HG03103 (cell line): ENCODE results near the gene THSD1.
A peak's percentile ranks its signal among the peaks of the same experiment; 100 is the strongest.

Experiments
- ATAC-seq: cut with Tn5 transposase; IDR thresholded peaks from one replicate; pipeline ENCODE4 v1.9.1; 2021; ENCODE audit warnings: low read depth; ENCODE audit not compliant: unreplicated experiment

The THSD1 gene, protein sequence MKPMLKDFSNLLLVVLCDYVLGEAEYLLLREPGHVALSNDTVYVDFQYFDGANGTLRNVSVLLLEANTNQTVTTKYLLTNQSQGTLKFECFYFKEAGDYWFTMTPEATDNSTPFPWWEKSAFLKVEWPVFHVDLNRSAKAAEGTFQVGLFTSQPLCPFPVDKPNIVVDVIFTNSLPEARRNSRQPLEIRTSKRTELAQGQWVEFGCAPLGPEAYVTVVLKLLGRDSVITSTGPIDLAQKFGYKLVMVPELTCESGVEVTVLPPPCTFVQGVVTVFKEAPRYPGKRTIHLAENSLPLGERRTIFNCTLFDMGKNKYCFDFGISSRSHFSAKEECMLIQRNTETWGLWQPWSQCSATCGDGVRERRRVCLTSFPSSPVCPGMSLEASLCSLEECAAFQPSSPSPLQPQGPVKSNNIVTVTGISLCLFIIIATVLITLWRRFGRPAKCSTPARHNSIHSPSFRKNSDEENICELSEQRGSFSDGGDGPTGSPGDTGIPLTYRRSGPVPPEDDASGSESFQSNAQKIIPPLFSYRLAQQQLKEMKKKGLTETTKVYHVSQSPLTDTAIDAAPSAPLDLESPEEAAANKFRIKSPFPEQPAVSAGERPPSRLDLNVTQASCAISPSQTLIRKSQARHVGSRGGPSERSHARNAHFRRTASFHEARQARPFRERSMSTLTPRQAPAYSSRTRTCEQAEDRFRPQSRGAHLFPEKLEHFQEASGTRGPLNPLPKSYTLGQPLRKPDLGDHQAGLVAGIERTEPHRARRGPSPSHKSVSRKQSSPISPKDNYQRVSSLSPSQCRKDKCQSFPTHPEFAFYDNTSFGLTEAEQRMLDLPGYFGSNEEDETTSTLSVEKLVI

DNA sequence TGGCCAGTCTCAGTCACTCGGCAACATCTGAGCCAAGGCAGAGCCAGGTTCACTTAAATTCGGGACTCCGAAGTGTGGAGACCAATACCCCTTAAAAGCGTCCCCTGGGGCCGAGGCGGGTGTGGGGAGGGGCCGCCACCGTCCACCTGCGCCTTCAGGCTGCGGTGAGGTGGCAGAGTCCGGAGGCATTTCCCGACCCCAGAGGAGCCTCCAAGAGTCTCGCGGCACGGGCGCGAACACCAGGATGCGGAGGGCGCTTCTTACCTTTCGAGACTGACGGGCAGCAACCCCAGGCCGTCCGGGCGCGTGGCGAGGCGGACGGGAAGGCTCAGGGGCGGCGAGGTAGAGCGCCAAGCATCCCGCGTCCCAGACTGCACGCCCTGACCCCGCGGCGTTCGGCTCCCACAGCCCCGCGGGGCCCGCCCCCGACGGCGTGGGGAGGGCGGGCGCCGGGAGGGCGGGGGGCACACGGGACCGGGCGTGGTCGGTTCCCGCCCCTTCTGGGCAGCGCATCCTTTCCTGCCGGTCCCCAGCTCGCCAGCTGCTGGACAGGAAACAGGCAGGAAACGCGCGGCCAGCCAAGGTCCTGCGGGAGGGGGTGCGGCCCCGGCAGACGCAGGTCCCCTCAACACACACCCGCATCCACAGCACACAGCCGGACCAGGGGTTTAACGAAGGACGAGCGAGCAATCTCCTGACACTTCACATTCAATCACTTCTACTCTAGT lies at the start of gene THSD1:
Gene THSD1 (minus strand): TSS at position 406 of the 728 bp plus-strand sequence. CDS start 3,572 bp downstream, outside the sequence.
- ATAC-seq = no peak

DNA sequence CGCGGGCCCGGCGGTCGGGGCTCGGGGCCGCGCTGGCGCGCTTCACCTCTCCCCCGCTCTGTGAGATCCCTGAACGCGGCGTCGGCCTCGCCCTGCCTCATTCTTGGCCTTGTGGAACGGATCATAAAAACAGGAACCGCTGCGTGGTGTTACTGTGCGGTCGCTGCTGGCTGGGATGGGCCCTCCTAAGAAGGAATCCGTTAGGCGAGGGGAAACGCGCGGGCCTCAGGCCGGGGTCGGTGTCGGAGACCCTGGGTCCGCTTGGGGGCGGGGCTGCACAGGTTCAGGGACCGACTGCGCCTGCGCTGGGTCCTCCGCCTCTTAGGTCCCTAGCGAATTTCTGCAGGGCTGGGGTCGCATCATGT lies 49.7 kb upstream of the THSD1 start:
- peak; percentile 25 for ATAC-seq

DNA sequence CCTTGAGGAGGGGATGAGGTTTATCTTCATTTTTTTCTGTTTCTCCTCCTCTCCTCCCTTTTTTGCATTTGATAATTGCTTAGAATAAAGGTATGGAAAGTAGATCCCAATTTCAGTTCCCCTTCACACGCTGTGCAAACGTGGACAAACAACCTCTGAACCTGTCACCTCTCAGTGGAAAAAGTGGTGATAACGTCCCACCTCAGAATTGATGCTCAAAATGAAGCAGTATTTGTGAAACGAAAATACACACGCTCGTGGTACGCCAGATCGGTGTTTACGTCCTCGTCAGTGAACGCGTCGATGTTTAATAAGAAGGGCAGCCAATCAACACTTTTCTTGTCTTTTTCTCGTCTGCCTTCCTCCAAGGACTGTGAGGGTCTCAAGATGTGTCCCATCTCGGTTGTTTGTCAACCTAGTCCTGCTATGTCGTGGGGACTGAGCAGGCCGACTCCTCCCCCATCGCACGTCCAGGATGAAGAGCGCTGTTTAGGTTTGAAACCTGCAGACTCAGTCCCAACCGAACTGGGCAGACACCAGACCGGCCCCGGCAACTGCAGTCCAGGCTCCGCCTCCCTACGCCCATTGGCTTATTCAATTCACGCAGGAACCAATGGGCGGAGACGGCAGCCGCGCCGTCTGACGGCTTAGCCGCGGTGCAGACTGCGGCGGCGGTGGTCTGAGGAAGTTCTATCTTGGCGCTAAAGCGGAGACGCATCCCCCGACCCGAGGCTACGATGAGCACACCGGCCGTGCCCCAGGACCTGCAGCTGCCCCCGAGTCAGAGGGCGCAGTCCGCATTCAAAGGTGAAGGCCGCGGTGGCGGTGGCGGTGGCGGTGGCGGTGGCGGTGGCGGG lies 49.1 kb upstream of the THSD1 start, which contains the start of gene CKAP2:
Gene CKAP2 (plus strand): TSS at position 659 of the 857 bp plus-strand sequence. CDS start 79 bp downstream, at position 738.
- ATAC-seq = peak; percentile 73

DNA sequence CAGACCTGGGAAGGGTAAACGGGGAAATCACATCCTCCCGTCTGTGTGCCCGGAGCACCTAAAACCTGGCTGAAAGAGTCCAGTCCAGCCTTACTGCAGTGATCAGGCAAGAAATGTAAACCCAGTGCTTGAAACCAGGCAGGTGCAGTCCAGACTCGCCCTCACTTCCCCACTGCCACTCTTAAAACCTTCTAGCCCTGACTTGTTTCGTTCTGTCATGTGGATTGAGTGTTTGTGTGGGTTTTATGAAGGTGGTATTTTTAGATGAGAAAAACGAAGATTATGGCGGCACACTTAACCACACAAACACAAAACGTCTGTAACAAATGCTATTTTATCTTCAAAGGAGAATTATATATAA lies 48.5 kb upstream of the THSD1 start:
- peak; percentile 25 for ATAC-seq

DNA sequence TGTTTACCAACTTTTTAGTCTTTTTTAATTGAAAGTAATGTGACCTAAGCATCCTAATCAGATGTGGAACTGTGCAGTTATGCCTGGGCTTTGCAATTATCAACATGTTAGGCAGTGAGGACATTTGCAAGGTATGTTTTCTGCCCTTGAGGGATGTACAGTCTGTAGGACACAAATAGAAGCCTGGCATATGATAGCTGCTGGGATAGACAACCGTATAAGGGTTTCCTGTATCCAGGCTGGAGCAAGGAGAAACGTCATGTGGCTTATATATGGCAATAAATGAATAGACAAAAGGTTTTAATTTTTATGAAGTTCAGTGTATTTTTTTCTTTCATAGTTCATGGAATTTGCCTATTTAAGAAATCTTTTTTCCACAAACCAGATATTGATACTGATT lies 46.5 kb upstream of the THSD1 start:
- no peak for ATAC-seq

DNA sequence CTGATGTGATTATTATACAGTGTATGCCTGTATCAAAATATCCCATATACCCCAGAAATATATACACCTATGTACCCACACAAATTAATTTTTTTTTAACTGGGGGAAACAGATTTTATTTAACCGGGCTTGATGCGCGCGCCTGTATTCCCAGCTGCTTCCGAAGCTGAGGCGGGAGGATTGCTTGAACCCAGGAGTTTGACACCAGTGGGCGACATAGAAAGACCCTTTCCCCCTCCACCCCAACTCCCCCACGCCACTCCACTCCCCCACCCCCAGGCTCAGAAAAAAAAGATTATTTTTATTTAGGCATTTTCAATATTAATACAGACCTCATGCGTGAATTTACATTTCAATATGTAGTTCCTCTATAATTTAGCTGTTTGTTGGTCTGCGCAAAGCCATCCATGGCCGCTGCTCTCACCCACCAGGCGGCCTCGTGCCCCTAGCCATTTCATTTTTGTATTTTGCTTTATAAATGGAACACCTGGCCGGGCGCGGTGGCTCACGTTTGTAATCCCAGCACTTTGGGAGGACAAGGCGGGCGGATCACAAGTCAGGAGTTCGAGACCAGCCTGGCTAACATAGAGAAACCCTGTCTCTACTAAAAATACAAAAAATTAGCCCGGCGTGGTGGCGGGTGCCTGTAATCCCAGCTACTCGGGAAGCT lies 45.3 kb upstream of the THSD1 start:
- no peak for ATAC-seq

DNA sequence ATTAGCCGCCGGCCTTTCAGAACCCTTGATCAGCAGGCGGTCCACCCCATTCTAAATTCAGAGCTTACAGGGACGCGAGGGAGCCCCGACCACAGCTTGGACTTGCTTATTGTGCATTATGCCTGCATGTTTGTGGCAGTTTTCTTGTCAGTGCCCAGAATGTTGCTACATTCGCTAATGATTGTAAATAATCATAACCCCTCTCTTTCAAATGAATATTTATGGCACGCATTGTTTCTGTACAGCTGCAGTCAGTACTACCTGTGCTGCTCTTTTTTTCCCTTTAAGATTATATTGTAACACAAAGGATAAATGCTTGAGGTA lies 44.8 kb upstream of the THSD1 start:
- no peak for ATAC-seq

DNA sequence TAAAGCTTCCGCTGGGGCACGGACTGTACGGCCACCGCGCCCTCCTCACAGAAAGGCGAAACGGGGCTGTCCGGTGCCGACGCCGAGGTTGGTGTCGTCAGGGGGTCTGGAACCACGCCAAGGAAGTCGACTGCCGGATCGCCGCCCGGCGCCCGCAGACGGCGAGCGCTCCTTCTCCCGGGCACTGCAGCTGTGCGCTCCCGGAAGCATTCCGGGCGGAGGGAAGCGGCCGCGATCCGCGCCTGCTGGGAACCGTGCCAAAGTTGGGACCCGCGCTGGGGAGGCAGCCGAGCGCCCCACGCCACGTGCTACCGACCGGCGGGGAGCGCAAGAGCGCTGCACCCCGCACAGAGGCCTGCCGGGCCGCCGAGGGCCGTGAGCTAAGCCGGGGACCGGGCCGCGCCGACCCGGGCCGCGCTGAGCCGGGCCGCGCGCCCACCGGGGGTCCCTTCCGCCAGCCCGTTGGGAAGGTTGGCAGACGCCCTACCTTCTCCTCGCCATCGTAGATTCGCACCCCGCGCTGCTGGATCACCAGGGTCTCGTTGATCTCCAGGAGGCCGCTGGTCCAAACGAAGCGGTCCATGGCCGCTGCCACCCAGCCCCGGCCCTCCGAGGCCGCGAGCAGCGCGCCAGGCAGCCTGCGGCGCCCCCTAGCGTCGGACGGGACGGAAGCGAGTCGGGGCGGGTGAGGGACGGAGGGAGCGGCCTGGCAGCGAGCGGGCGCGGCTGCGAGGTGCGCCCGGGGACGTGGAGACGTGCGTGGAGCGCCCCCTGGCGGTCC lies 44.2 kb upstream of the THSD1 start, which contains the start of gene VPS36:
Gene VPS36 (minus strand): TSS at position 623 of the 781 bp plus-strand sequence. CDS start 40 bp downstream, at position 583.
- ATAC-seq = peak; percentile 50

DNA sequence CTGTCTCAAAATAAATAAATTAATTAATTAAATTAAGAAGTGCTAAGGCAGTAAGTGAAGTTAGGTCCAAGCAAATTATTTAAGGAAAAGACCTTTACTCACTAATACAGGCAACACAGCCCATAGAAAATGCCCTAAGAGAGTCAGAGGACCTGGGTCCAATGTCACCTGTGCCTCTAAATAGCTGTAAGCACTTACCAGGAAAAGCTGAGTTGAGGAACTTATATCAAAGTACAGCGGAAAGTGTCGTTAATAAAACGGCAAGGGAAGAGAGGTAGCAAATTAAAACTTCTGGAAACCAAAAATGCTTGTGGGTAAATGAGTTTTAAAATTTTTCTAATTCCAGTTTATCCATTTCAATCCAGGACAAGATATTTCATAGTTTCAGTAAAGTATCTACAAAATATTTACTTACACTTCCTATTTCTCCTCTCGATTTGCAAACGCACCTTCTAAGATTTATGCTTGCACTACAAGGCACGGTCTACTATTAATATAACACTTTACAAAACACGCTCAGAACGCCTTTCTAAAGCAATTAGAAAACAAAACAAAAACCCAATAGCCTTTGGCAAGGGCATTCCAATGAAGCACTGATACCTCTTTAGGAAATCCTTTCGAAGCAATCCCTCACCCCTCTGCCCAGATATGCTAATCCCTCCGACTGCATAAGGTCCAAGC lies 43.5 kb upstream of the THSD1 start:
- peak; percentile 1 for ATAC-seq

DNA sequence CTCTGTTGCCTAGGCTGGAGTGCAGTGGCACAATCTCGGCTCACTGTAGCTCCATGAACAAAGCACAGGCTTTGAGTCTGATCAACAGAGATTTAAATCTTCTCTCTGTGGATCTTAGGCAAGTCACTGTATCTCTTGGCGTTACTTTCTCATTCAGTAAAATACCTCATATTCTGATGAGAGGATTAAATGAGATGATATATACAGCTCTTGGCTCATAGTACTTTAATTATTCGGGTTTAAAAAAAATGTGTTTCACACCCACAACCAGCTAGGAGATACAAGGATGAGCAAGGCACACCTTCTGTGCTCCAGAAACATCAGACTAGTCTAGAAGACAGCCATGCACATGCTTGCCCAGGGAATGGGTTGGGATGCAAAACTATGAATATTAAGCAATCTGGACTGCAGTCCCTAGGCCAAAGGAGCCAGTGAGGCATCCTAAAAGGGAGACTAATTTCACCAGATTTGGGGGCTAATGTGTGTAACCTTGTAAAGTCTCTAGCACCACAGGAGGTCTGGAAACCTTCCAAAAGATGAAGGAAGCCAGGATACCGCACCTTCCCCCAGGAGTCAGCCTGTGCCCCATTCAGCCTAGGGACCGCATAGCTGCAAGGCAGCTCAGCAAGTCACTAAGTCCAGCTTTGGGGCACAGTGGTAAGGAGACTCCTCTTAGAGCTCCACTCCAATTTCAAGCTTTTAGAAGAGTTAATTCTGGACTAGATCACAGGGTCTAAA lies 42.0 kb upstream of the THSD1 start:
- no peak for ATAC-seq

DNA sequence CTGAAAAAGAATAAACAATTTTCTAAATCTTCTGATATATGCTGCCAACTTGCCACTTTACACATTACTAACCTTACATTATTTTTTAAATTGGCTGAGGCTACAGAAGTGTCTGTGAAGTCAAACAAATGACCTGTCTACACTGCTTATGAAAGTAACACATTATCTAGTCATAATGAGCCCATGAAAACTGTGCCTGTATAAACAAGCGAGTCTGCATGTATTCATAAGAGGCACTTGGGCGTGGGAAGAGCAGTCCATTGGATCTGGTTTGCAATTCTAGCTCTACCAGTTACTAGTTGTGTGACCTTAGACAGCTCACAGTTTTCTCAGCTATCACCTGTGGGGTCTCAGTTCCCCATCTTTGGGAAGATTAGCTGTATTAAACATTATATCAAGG lies 41.4 kb upstream of the THSD1 start:
- ATAC-seq = no peak

DNA sequence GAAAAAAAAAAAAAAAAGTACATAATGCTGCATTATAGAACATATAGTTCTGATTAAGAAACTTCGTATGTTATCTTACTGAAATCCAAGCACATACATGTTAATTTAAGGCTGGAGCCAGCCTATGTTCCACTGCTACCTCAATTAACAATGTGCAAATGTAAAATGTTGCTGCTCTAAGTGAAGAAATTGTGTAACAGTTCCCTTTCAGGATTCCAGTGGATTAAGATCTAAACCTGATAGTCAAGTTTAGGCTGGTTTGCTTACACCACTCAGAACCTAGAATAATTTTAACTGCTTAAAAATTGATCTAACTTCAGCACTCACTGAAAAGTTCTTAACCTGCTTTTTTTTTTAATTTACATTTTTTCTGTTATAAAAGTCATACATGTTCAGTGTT lies 40.3 kb upstream of the THSD1 start:
- no peak for ATAC-seq

DNA sequence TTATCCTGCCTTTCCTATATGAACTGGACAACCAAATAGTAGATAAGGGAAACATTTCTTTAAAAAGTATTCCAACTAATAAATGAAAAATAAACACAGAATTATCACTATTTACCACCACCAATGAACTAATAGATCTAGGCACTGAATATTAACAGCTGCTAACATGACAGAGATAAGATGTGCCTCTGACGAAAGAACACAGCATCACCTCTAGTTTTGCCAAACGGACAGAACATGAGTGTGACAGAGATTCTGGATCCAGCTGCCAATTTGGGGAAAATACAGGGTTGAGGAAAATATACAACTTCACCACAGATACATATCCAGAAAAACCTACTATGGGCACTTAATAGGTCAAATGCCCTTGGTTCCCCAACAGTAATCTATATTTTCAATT lies 26.5 kb upstream of the THSD1 start:
- no peak for ATAC-seq

DNA sequence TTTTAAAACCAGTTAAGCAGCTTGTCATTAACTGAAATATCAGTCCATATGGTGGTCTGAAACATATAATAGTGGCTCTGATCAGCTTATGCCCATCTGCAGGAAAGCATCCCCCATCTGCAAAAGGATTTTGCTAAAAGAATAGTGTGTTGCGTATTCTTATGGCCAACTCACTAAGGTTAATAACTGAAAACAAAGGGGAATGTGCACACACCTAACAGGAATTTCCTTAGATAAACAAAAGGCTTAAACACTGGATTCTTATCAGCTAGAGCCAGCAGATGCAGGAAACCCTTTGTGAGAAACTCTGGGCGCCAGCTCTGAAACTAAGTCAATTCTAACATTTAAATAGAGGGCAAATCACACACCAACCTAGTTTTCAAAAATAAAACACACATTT lies 22.3 kb upstream of the THSD1 start:
- no peak for ATAC-seq

DNA sequence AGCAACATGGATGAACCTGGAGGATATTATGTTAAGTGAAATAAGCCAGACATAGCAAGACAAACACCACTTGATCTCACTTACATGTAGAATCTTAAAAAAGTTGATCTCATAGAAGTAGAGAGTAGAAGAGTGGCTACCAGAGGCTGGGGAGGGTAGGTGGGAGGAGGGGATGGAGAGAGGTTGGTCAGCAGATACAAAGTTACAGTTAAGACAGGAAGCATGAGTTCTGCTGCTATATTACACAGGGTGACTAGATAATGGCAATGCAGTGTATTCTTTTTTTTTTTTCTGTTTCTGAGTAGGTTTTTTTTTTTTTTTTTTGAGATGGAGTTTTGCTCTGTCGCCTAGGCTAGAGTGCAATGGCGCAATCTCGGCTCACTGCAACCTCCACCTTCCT lies 15.2 kb upstream of the THSD1 start:
- ATAC-seq = no peak

DNA sequence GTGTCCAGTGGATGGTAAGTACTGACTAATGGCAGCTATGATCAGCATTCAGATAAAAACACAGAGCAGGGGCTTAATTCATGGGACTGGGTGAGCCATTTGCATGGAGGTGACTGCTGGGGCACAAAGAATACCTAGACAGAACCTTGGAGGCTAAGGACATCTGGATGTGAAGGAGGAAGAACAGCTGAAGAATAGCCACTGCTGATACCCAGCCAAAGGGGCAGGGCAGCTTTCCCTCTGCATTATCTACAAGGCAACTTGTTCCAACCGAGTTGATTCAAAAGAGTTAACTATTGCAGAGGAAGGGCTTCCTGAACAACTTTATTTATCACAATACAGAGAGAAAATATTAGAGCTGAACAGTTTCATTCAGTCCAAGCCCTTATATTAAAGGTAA lies 13.1 kb upstream of the THSD1 start:
- ATAC-seq = no peak

DNA sequence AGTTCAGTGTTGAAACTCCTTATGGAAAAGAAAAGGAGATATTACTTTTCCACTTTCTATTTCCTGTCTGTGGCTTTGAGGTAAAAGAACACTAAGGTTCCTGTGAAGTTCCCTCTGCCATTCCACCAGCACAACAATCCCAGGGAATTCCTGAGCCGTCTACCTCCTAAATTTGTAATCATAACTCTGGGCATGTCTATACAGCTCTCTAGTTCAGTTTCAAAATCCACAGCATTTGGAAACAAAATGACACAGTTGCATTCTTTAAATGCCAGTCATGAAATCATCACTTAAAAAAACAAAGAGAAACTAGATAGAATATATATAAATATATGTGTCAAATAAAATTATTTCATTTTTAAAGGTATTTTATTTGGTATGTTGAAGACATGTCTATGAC lies 9.0 kb upstream of the THSD1 start:
- no peak for ATAC-seq

DNA sequence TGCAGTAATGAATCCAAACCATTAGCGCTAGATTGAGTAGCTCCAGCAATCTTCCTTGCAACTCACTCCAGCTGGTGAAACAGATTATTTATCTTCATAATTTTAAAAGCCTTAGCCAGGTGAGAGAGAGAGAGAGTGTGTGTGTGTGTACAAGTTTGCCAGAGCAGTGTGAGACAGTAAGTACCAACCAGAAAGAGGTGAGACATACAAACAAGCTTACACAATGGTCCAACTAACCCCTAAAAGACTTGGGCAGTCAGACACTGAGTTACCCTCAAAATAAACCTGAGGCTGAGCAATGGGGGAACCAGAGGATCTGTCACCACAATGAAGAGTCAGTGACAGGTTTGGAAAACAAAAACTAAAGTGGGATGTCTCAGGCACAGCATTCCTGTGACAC lies 8.1 kb upstream of the THSD1 start:
- ATAC-seq = no peak
